ENCODE results near the gene COPS7A.

DNA sequence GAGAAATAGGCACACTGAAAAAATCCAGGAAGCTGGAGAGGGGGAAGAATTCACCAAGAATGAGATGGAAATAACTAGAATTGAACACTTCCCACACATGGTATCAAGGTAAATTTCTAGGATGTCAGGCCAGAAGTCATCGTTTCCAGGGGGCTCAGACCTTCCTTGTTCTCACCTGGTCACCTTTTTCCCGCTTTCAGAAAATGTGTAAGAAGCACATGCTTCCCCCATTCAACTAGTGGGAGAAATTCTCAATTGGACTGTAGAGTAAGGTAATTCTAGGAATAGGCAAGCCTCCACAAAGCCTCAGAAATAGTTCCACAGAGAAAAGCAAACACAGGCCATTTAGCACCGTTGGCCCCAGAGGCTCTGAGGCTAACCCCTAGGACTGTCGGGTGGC lies 39.5 kb downstream of the COPS7A start:
- TF ChIP-seq, protein P1, sequence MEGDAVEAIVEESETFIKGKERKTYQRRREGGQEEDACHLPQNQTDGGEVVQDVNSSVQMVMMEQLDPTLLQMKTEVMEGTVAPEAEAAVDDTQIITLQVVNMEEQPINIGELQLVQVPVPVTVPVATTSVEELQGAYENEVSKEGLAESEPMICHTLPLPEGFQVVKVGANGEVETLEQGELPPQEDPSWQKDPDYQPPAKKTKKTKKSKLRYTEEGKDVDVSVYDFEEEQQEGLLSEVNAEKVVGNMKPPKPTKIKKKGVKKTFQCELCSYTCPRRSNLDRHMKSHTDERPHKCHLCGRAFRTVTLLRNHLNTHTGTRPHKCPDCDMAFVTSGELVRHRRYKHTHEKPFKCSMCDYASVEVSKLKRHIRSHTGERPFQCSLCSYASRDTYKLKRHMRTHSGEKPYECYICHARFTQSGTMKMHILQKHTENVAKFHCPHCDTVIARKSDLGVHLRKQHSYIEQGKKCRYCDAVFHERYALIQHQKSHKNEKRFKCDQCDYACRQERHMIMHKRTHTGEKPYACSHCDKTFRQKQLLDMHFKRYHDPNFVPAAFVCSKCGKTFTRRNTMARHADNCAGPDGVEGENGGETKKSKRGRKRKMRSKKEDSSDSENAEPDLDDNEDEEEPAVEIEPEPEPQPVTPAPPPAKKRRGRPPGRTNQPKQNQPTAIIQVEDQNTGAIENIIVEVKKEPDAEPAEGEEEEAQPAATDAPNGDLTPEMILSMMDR (IDR thresholded peaks at IDR 0.05) = no peak
- TF ChIP-seq POLR2AphosphoS5 (IDR thresholded peaks at IDR 0.05) (no peak), POLR2A (IDR thresholded peaks at IDR 0.05) (no peak)

Measured in sigmoid colon (tissue), 4 donors.